HEK293T (cell line): ENCODE data around the gene MRPS9.

Experiments
- BHLHE40 ChIP-seq: fragments of 450-650 bp; IDR thresholded peaks from 2 replicates; pipeline ENCODE4 v1.6.1; 2016; ENCODE audit warnings: mild to moderate bottlenecking, moderate library complexity, borderline replicate concordance
- FOXM1 ChIP-seq: fragments of 450-650 bp; IDR thresholded peaks from 2 replicates; pipeline ENCODE4 v1.6.1; 2017; ENCODE audit warnings: mild to moderate bottlenecking, borderline replicate concordance
- TARDBP ChIP-seq: fragments of 450-650 bp; IDR thresholded peaks from 2 replicates; pipeline ENCODE4 v1.6.1; 2016

DNA sequence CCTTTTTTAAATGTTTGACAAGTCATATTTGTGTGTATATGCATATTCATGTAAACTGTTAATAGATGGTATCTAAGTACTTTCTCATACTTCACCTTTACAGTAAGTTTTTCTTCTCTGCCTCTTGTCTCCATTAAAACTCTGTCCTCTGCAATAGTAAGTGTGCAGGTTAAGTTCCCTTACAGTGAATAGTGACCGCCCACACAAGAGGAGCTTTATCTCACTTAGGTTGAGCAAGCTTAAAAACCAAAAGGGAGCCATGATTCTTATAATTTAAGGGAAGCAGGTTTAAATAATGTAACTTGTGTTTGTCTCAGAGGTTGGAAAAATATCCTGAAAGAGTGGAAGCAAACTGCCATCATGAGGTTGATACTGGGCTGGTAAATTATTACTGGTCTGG is 61.3 kb downstream of the MRPS9 start:
- no peak for TF ChIP-seq FOXM1
- no peak for TF ChIP-seq BHLHE40
- TF ChIP-seq TARDBP = no peak
